ENCODE data around the gene KIF2B. TPM values are rescaled to one million over a fixed set of nuclear protein-coding genes. Genes with fewer than 3 reads are reported as not detected.

The KIF2B gene
- total and polyA plus RNA-seq, 2 experiments from 2014 or later, result not detected

DNA sequence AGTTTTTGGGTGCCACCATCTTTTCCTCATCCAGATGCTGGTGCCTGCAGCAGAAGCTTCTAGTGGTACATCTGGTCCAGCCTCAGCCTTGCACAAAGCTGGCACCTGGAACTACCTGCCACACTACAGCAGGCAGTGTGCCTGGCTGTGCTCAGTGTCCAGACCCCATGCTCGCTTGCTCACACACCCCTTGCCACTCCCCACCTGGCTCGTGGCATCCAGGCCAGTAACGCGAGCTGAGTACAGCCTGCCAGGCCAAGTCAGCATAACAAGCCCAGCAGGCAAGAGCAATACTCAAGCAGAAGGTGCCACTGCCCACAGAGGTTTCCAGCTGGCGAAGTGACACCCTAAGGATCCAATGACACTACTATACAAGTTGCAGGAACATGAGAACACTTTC lies 29.7 kb upstream of the KIF2B start:
- Histone ChIP-seq H2AFZ (no peak overlapping the region), H3F3A (ENCODE audit: insufficient read depth) (no peaks in the 10 kb centered on the region), H3K27ac (no peak overlapping the region), H3K9me2 (ENCODE audit: insufficient read depth) (no peaks in the 10 kb centered on the region), H3K4me1 (ENCODE audit: insufficient read depth) (no peaks in the 10 kb centered on the region), H3K4me2 (ENCODE audit: unreplicated experiment) (no peak overlapping the region), H3K4me3 (no peak overlapping the region), H3K9ac (no peak overlapping the region), H3K27me3 (replicated peaks; ENCODE audit: insufficient read depth) (no peaks in the 10 kb centered on the region), H3K9me3 (ENCODE audit: low read depth) (no peaks in the 10 kb centered on the region), H3K79me2 (ENCODE audit: insufficient read depth) (no peaks in the 10 kb centered on the region), H4K20me1 (ENCODE audit: insufficient read depth) (no peaks in the 10 kb centered on the region), H3K36me3 (ENCODE audit: low read depth) (no peaks in the 10 kb centered on the region)
- in situ Hi-C loops (cut with MboI), result no loop called here
- WGBS, 2 experiments (ENCODE audit: low coverage in 1 of 2, low lambda C conversion rate in 2 of 2, missing lambda C conversion rate in 2 of 2), result 29 to 33% methylated on average over 5 of the region's 5 CpGs
- DNase-seq, result no peak
- TF ChIP-seq EZH2phosphoT487 (IDR thresholded peaks at IDR 0.05; ENCODE audit: insufficient read depth, low read depth) (no peak), EZH2 (IDR thresholded peaks at IDR 0.05; ENCODE audit: insufficient read depth, poor library complexity, severe bottlenecking) (no peak)

DNA sequence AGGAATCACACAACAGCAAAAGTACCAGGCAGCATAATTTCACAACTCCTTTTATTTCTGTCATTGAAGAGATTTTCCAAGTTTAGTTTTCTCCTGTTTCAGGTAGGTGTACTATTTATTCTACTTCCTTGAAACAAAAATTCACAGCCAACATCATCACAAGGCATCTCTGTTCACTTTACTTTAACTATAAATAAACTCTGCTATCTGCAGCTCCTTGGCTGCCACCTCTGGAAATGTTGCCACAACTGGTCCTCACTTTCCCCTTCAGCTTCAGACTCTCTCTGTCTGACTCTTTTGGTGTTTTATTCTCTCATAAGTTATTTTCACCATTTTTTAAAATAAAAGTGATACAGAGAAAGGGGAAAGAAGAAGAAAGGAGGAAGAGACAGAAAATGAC lies 27.9 kb upstream of the KIF2B start:
- Histone ChIP-seq H3K4me1 (ENCODE audit: insufficient read depth) (no peaks in the 10 kb centered on the region), H3K9me3 (ENCODE audit: low read depth) (no peaks in the 10 kb centered on the region), H3K4me2 (ENCODE audit: unreplicated experiment) (no peak overlapping the region), H2AFZ (no peak overlapping the region), H3K9ac (no peak overlapping the region), H3F3A (ENCODE audit: insufficient read depth) (no peaks in the 10 kb centered on the region), H3K27me3 (replicated peaks; ENCODE audit: insufficient read depth) (no peaks in the 10 kb centered on the region), H3K79me2 (ENCODE audit: insufficient read depth) (no peaks in the 10 kb centered on the region), H3K9me2 (ENCODE audit: insufficient read depth) (no peaks in the 10 kb centered on the region), H4K20me1 (ENCODE audit: insufficient read depth) (no peaks in the 10 kb centered on the region), H3K27ac (no peak overlapping the region), H3K4me3 (no peak overlapping the region), H3K36me3 (ENCODE audit: low read depth) (no peaks in the 10 kb centered on the region)
- no peak for DNase-seq
- TF ChIP-seq EZH2phosphoT487 (IDR thresholded peaks at IDR 0.05; ENCODE audit: insufficient read depth, low read depth) (no peak), EZH2 (IDR thresholded peaks at IDR 0.05; ENCODE audit: insufficient read depth, poor library complexity, severe bottlenecking) (no peak)
- in situ Hi-C loops (cut with MboI), result no loop called here

DNA sequence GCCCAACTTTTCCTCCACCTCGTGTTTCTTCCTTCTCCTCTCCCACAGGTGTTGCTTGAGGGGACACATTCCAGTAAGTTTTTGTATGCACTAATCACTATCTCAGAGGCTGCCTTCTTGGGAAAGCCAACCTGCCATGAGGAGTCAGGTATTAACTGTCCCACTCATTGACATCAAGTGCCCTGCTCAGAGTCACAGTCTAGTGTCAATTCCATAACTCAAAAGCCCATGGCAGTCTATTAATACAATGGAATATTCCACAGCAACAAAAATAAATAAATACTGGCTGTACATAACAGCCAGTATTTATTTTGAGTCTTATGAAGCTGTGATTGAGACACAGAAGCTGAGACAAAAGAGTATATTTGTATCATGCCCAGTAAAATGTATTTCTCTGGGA lies 26.1 kb upstream of the KIF2B start:
- H3K27me3 ChIP-seq (replicated peaks; ENCODE audit: insufficient read depth), result no peaks in the 10 kb centered on the region
- WGBS, 2 experiments (ENCODE audit: low coverage in 1 of 2, low lambda C conversion rate in 2 of 2, missing lambda C conversion rate in 2 of 2), result 0 to 20% methylated on average over 1 of the region's 1 CpG
- H3K9me3 ChIP-seq (ENCODE audit: low read depth), result no peaks in the 10 kb centered on the region
- no peak overlapping the region for H3K27ac ChIP-seq
- in situ Hi-C loops (cut with MboI), result no loop called here
- H3K4me1 ChIP-seq (ENCODE audit: insufficient read depth), result no peaks in the 10 kb centered on the region
- H3K36me3 ChIP-seq (ENCODE audit: low read depth), result no peaks in the 10 kb centered on the region
- no peak overlapping the region for H3K4me3 ChIP-seq
- H3K4me2 ChIP-seq (ENCODE audit: unreplicated experiment), result no peak overlapping the region
- H3K9ac ChIP-seq, result no peak overlapping the region
- no peaks in the 10 kb centered on the region for H3F3A ChIP-seq (ENCODE audit: insufficient read depth)
- no peaks in the 10 kb centered on the region for H4K20me1 ChIP-seq (ENCODE audit: insufficient read depth)
- TF ChIP-seq EZH2 (IDR thresholded peaks at IDR 0.05; ENCODE audit: insufficient read depth, poor library complexity, severe bottlenecking) (no peak), EZH2phosphoT487 (IDR thresholded peaks at IDR 0.05; ENCODE audit: insufficient read depth, low read depth) (no peak)
- no peaks in the 10 kb centered on the region for H3K9me2 ChIP-seq (ENCODE audit: insufficient read depth)
- H3K79me2 ChIP-seq (ENCODE audit: insufficient read depth), result no peaks in the 10 kb centered on the region
- H2AFZ ChIP-seq, result no peak overlapping the region
- no peak for DNase-seq

DNA sequence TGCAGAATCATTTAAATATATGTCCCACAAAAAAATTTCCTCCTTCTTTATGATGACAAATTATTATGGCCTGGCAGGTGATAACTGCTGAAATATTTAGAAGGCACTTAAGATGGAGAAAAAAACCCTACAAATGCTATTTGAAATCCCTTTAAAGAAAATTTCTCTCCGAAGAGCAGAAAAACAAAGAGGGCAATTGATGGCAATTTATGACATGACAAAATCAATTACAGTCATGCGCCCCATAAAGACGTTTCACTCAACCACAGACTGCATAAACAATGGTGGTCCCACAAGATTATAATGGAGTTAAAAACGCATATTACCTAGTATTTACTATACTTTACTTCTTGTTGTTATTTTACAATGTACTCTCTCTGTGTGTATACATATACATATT lies 25.2 kb upstream of the KIF2B start:
- Histone ChIP-seq H3K4me2 (ENCODE audit: unreplicated experiment) (no peak overlapping the region), H3K27ac (no peak overlapping the region), H3K27me3 (replicated peaks; ENCODE audit: insufficient read depth) (no peaks in the 10 kb centered on the region), H3K9me2 (ENCODE audit: insufficient read depth) (no peaks in the 10 kb centered on the region; the same call in 1 of the 2 replicates), H3K4me3 (no peak overlapping the region), H3K79me2 (ENCODE audit: insufficient read depth) (no peaks in the 10 kb centered on the region), H3F3A (ENCODE audit: insufficient read depth) (no peaks in the 10 kb centered on the region), H2AFZ (no peak overlapping the region), H3K4me1 (ENCODE audit: insufficient read depth) (no peaks in the 10 kb centered on the region), H3K36me3 (ENCODE audit: low read depth) (no peaks in the 10 kb centered on the region), H3K9me3 (ENCODE audit: low read depth) (no peaks in the 10 kb centered on the region), H4K20me1 (ENCODE audit: insufficient read depth) (no peaks in the 10 kb centered on the region), H3K9ac (no peak overlapping the region)
- 28 to 38% methylated on average over 4 of the region's 4 CpGs for WGBS, 2 experiments (ENCODE audit: low coverage in 1 of 2, low lambda C conversion rate in 2 of 2, missing lambda C conversion rate in 2 of 2)
- DNase-seq, result no peak
- TF ChIP-seq EZH2 (IDR thresholded peaks at IDR 0.05; ENCODE audit: insufficient read depth, poor library complexity, severe bottlenecking), result no peak
- TF ChIP-seq EZH2phosphoT487 (IDR thresholded peaks at IDR 0.05; ENCODE audit: insufficient read depth, low read depth), result no peak
- in situ Hi-C loops (cut with MboI), result no loop called here

DNA sequence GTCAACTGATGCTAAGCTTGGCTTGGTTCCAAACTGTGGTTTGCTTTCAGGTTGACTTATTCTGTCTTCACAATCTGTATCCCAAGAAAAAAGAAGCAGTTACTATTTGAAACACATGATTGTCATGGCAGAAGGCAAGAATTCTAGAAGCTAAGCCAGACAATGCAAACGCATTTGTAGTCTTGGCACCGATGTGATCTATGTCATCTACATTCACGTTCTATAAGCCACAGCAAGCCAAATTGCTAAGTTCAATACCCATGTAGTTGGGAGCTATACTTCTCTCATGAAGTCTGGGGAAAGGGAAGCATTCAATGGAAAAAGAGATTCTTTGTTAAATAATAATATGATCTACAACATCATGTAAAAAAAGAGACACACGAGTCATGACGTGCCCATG lies 18.3 kb upstream of the KIF2B start:
- Histone ChIP-seq H3K79me2 (ENCODE audit: insufficient read depth) (no peaks in the 10 kb centered on the region), H2AFZ (no peak overlapping the region), H3K27me3 (replicated peaks; ENCODE audit: insufficient read depth) (no peaks in the 10 kb centered on the region), H3F3A (ENCODE audit: insufficient read depth) (no peaks in the 10 kb centered on the region), H3K9me2 (ENCODE audit: insufficient read depth) (no peaks in the 10 kb centered on the region; the same call in 1 of the 2 replicates), H3K4me1 (ENCODE audit: insufficient read depth) (no peaks in the 10 kb centered on the region), H3K9me3 (ENCODE audit: low read depth) (no peaks in the 10 kb centered on the region), H3K4me2 (ENCODE audit: unreplicated experiment) (no peak overlapping the region), H3K4me3 (no peak overlapping the region), H3K36me3 (ENCODE audit: low read depth) (no peaks in the 10 kb centered on the region), H4K20me1 (ENCODE audit: insufficient read depth) (no peaks in the 10 kb centered on the region), H3K27ac (no peak overlapping the region), H3K9ac (no peak overlapping the region)
- DNase-seq, result no peak
- in situ Hi-C loops (cut with MboI), result no loop called here
- no peak for TF ChIP-seq EZH2 (IDR thresholded peaks at IDR 0.05; ENCODE audit: insufficient read depth, poor library complexity, severe bottlenecking)
- TF ChIP-seq EZH2phosphoT487 (IDR thresholded peaks at IDR 0.05; ENCODE audit: insufficient read depth, low read depth), result no peak
- WGBS, 2 experiments (ENCODE audit: low coverage in 1 of 2, low lambda C conversion rate in 2 of 2, missing lambda C conversion rate in 2 of 2), result 26% methylated on average over 5 of the region's 5 CpGs
